Measurements from ENCODE around the gene BPIFB1.

- TF ChIP-seq CTCF (conservative IDR thresholded peaks at IDR 0.05 in 1 of 2, IDR thresholded peaks at IDR 0.05 in 1 of 2; ENCODE audit: low read depth in 1 of 2, low read length in 2 of 2) (no peak), EZH2 (IDR thresholded peaks at IDR 0.05; ENCODE audit: low read length, missing control alignments) (no peak)
These were observed 50.6 kb downstream of the BPIFB1 start for GRCh38 chr20:33333616-33334015.

Data from fibroblast of lung (primary cell).